HG03342 (cell line): Measurements from ENCODE around the gene GIPC3.
A peak's percentile ranks its signal among the peaks of the same experiment; 100 is the strongest.
"Not testable (repeated sequence)": the region's sequence is repeated elsewhere in the genome, so short reads cannot be mapped to it uniquely, and the experiment has no call there.

ENCODE experiments used
- ATAC-seq: cut with Tn5 transposase; IDR thresholded peaks from one replicate; pipeline ENCODE4 v1.9.1; 2021; ENCODE audit warnings: mild to moderate bottlenecking, moderate library complexity; ENCODE audit not compliant: unreplicated experiment

Gene GIPC3

DNA sequence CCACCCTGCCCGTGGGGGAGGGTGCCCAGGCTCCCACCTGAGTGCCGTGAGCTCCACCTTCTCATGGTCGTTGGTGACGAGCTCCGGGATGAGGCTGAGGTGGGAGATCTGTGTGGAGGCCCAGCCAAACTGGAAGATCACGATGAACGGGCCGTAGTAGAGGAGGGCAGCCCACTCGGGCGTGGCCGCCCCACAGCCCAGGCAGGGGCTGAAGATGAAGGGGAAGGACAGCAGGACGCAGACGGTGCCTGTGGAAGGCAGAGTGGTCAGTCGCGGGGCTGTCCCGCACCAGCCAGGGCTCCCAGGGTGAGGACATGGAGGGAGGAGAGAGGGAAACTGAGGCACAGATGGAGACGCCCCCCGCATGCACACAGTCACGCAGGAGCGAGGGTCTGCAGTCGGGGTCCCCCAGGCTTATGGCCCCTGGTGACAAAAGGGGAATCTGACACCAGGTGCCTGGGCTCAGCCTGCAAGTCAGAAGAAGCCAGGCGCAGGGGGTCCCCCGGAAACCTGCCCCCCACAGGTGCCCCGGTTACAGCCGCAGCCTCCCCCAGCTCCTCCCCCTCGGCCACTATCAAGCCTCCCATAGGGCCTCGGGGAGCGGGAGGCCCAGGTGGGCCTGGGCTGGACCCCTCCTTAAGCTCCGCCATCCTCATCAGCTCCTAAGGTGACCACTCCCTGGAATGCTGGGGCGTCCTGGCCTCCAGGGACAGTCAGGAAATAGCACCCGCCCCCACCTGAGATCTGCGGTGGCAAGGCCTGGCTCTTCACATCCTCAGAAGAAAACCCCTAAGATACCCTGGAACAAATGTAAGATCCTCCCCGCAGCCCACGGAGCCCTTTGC, 34.1 kb upstream of the GIPC3 start:
- ATAC-seq = no peak

DNA sequence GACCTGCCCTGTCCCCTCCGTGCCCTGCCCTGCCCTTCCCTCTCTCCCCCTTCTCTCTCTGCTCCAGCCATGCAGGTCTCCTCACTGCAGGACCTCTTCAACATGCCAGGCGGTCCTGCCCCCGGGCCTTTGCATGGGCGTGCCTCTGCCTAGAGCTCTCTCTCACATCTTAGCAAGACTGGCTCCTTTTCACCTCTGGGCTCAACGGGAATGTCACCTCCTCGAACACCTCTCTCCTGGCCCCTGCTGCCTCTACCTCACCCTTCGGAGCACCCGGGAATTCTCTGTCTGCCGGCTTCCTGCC, 33.5 kb upstream of the GIPC3 start:
- no peak for ATAC-seq

DNA sequence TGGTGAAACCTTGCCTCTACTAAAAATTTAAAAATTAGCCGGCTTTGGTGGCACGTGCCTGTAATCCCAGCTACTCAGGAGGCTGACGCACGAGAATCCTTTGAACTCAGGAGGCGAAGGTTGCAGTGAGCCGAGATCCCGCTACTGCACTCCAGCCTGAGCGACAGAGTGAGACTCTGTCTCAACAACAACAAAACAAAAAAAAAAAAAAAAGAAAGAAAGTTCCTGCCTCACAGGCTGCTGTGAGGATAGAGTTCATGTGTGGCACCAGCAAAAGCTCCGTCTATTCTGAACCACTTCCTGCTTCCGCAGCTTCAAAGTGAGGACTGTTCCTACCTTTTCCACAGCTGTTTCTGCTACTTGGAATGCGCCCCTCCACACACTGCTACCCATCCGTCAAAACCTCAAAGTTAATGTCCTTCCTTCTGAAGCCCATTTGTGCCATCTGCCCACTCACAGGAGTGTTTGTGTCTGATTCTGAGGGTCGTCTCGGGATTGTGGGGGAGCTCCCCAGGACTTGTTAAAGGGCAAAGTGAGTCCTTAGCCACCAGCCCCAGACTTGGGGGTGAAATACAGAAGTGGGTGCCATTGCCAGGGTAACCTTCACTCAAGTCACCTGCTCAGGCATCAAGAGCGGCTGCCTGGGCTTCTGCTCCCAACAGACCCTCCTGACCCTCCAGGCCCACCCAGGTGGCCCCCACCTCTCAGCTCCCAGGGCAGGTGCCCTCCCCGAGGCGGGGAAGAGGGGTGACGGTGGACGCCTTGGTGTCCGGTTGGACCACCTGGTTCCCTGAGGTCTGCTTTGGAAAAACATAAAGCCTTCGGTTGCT, 30.8 kb upstream of the GIPC3 start:
- no peak for ATAC-seq

DNA sequence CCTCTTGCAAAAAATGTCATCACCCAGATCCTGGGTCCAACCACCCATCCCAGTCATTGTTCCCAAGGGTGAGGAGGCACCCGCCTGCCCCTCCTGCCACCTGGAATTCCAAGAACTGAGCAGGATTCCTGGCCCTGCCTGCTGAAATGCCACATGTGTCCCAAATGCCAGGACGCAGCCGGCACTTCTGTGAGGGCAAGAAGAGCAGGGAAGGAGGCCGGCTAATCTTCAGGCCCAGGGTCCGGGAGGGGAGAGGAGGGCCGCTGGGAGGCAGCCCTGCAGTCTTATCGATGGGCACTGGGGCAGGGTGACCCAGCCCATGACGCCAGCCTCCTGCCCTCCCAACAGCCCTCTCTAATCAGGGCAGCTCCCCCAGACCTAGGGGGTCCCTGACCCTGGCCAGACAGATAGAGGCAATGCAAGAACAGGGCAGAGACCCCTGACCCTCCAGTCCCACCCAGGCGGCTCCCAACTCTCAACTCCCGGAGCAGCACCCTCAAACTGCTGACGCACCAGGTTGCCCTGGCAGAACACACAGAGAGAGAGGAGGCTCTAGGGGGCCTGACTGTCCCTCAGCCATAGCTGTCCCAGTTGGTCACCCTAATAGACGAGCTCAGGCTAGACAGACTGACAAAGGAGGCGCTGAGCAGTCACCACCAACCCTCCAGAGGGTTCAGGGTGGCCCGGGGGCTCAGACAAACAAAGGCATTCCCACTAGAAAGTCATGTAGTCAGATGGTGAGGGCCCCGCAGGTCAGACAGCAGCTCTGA, 29.4 kb upstream of the GIPC3 start:
- ATAC-seq = no peak

DNA sequence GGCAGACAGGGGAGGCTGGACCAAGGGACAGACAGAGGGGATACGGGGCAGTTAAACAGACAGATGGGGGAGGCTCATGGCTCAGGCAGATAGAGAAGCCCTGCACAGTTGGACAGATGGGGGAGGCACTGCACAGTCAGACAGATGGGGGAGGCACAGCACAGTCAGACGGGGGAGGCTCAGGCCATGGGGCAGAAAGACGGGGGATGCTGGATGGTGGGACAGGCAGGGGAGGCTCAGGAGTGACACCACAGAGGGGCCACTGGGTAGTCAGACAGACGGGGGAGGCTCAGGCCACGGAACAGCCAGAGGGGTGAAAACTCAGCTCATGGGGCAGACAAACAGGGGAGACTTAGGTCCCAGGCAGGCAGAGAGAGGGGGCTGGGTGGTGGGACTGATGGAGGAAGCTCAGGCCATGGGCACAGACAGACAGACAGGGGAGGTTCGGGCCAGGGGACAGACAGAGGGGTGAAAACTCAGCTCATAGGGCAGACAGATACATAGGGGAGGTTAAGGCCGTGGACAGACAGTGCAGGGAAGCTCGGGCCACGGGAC, 28.8 kb upstream of the GIPC3 start:
- no peak for ATAC-seq

DNA sequence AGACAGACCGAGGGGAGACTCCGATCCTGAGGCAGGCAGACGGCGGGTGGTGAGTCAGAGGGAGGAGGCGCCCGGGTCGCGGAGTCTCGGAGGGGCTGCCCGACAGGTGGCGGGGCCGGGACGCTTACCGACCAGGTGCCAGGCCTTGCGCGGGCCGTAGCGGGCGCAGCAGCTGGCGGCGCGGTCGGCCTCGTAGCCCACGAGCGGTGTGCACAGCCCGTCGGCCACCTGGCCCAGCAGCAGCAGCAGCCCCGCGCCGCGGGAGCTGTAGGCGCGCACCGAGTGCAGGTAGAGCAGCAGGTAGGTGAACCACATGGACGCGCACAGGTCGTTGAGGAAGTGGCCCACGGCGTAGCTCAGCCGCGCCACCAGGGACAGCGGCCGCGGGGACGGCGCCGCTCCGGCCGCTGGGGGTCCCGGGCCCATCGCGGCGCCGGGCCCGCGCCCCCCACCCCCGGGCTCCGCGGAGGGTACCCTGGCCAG, 28.3 kb upstream of the GIPC3 start:
- peak; percentile 26 for ATAC-seq

DNA sequence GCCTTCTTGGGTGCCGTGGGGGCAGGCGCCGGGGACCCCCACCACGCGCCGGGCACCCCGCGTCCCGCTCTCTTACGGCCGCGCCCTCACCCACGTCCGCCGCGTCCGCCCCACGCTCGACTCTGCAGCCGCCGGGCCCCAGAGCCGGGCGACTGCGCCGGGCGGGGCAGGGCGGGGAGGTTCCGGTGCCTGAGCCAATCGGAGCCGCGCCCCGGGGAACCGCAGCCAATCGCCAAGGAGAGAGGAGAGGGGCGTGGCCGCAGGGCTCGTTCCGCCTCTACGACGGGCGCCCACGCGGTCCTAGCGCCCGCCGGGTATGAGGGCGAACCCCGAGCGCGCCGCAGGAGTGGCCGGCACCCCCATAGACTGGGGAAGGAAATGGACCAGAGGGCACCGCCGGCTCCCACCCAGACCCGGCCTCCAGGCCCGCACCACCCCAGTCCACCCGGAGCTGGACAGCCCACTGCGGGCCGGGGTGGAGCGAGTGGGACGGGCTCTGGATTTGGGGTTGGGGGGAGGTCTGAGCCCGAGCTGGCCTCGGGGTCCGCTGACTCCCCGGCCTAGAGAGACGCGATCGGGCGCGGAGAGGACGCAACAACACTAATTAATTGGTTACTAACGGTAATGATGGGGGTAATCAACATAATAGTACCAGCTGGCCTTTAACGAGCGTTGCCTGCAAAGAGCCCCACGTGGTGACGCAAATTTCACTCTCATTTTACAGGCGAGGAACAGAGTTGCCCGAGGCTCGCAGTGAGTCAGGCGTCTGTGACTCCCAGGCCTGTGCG, 27.6 kb upstream of the GIPC3 start, which contains the start of gene MFSD12:
Gene MFSD12, minus strand, starts transcription at position 126 of the 788 bp plus-strand sequence. CDS start 183 bp downstream, outside the sequence.
- peak; percentile 71 for ATAC-seq

DNA sequence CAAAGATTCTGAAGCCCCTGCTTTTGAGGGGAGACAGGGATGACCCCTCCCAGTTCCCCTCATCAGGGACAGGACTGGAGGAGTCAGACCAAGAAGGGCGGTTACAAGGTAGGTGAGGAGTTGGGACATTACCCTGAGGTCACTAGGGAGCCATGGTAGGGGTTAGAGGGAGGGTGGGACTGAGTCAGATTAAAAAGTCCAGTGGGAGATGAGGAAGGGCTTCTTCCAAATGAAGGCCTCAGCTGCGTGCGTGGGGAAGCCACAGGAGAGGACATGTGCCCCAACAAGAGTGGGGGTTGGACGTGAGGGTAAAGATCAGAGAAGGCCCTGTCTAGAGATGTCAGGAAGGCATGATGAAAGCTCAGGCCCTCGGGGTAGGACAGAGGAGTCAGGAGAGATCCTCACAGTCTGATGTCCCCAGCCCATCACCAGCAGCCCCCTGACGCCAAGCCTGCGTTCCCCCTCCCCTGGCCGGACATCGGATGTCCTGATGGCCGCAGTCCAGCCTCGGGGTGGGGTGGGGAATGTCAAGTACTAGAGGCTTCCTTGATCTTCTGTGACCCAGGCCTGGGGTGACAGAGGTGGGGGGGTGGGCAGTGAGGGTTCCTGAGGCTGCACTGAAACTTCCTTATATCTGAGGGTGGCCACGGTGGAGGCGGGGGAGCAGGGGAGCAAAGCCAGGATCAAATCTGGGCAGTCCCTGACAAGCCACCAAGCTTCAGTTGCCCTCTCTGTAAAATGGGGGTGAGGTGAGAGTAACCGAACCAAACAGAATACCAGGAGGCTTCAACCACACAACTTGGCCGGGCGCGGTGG, 21.4 kb upstream of the GIPC3 start:
- no peak for ATAC-seq

DNA sequence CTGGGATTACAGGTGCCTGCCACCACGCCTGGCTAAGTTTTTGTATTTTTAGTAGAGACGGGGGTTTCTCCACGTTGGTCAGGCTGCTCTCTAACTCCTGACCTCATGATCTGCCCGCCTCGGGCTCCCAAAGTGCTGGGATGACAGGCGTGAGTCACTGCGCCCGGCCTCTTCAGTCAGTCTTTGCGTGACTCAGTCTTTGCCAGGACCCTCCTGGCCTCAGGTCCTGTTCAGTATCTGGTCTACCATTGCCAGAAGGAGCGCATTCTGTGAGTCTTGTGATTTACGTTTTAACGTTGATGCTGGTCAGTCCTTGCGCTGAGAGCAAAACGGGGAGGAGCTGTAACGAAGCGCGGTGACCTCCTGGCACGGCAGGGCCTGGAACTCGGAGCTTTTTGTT, 20.1 kb upstream of the GIPC3 start:
- ATAC-seq = no peak

DNA sequence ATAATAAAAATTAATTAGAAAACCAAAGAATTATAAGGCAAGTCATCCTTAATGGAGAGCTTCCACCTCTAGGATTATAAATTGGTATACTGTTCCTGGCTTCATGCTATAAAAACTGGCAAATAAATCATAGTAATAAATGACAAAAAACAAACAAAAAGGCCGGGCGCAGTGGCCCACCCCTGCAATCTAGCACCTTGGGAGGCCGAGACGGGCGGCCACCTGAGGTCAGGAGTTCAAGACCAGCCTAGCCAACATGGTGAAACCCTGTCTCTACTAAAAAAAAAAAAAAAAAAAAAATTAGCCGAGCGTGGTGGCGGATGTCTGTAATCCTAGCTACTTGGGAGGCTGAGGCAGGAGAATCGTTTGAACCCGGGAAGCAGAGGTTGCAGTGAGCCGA, 15.2 kb upstream of the GIPC3 start:
- ATAC-seq = not testable (repeated sequence)

DNA sequence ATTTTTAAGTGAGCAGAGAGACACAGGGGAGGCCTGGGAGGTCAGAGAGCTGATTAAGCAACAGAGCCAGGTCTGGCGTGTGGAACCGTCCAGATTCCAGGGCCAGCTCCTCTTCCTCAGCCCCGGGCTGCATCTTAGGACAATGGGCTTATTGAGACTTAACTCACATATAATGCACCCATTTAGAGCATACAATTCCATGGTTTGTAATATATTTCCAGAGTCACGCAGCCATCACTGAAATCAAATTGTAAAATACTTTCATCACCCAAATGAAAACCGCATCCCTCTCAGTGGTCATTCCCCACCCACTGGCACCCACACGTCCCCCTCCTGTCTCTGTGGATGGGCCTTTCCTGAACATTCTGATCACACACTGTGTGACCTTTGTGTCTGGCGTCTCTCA, 14.7 kb upstream of the GIPC3 start:
- no peak for ATAC-seq

DNA sequence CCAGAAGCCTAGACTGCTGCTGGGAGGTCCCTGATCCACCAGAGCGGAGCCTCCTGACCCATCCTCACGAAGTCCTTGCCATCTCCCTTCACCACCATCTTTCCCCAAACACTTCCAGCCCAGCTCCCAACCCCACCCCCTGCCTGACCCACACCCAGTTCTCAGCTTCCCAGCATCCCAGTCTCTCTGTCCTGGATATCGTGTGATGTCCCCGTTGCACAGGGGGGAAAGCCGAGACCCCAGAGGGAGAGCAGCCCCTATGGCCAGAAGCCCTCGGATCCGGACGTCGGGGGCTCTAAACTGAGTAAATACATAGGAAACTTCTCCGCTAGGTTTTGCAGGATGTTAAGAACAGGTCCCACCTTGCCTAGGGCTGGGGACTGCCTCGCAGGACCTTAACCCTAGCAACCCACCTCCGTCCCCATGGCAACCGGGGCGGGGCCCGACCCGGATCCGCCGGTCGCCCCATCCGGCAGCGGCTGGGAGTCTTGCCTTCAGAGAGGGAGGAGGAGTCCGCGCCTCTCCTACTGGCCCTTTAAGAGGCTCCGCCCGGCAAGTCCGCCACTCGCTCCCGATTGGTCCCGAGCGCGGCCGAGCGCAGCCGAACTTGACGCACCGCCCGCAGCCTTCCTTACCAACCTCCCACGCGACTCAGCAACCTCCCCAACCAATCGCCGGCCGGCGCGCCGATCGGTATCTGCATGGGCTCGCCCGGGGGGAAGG, 13.0 kb upstream of the GIPC3 start:
- peak; percentile 86 for ATAC-seq

DNA sequence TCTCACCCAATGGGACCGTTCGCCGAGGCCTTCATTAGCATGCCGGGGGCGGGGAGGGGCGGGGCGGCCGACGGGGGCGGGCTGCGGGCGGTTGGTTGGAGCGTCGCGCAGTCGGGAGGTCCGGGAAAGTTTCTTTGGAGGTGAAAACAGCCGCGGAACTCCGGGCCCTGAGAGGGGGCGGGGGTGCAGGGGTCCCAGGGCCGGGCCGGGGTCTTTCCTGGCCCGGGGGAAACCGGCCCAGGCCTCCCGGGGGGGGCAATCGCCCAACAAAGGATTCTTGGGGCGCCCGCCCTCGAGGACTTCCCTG, 12.5 kb upstream of the GIPC3 start, which contains the start of gene HMG20B:
Gene HMG20B, plus strand, starts transcription at position 90 of the 307 bp plus-strand sequence. CDS start 366 bp downstream, outside the sequence.
- ATAC-seq = no peak

DNA sequence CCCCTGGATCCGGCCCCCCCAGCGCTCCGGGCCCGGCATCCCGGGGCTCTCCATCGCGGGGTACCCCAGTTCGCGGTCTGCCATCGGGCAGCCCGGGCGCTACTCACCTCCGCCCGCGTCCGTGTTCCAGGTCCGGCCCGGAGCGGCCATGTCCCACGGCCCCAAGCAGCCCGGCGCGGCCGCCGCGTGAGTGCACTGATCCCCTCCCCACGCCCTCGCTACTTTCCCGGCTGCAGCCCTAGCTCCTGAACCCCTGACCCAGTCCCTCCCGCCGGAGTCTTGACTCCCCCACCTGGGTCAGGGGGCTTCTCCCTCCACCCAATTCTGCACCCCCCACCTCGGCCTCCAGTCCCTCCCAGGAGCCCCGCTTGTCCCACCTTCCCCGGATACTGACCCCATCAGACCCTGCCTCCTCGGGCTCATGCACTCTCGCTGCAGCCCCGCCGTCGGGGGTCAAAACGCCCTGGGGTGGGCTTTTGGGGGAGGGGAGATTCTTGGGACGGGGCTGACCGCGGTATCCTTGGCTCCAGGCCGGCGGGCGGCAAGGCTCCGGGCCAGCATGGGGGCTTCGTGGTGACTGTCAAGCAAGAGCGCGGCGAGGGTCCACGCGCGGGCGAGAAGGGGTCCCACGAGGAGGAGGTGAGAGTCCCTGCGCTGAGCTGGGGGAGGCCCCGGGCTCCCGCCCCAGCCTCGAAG, 12.0 kb upstream of the GIPC3 start:
- peak; percentile 0 for ATAC-seq

DNA sequence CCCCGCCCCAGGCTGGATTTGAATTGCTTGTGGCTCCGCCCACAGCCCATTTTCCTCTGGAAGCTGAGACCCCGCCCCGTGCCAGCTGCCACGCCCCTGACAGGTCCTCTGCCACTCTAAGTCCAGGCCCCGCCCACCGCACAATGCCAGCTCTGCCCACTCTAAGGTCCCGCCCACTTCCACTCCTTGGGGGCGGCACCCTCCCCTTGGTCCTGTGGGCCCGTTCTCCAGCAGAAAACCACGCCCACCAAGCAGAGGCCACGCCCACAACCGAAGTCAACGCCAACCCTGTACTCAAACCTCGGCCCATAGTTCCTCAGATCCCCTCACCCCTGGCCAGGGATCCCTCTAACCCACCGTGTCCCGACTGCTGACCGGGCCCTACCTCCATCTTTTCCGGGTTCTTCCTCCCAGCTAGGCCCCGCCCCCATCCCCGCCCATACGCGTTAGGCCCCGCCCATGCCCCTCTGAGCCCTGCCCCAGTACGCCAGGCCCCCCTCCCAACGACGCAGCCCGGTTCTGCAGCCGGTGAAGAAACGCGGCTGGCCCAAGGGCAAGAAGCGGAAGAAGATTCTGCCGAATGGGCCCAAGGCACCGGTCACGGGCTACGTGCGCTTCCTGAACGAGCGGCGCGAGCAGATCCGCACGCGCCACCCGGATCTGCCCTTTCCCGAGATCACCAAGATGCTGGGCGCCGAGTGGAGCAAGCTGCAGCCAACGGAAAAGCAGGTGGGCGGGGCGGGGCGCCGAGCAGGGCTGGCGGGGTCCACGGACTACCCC, 11.2 kb upstream of the GIPC3 start:
- ATAC-seq = no peak

DNA sequence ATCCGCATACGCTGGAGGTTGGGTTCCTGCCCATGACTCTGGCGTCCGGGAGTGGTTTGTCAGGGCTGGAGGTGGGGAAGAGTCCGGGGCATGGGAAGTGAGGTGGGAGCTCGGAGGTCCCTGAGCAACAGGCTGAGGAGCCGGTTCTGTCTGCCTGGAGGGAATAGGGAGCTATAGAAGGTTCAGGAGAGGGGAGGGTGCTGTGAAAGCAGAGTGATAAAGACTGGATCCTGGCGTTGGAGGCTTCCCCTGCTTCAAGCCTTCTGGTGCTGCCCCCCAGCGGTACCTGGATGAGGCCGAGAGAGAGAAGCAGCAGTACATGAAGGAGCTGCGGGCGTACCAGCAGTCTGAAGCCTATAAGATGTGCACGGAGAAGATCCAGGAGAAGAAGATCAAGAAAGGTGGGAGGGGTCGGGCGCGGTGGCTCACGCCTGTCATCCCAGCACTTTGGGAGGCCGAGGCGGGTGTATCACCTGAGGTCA, 10.0 kb upstream of the GIPC3 start:
- no peak for ATAC-seq
